Astrocyte (in vitro differentiated cells and primary cell): Measurements from ENCODE around the gene LRFN5. TPM values are rescaled to one million over a fixed set of nuclear protein-coding genes. Genes with fewer than 3 reads are reported as not detected.

ENCODE experiments used
- DNase-seq: peaks from one replicate; pipeline ENCODE4 v3.0.0-alpha.2; 2010; ENCODE audit warnings: low read depth
- FAIRE-seq: peaks from 2 replicates; lab custom pipeline; 2011; peaks lifted over from hg19 to GRCh38; lab: Jason Lieb, UNC
- H2AFZ ChIP-seq: 2 replicates; pipeline ENCODE4 v1.6.0; 2012; ENCODE audit warnings: low read depth, low read length, inconsistent platforms
- H3K27ac ChIP-seq: 2 replicates; pipeline ENCODE4 v1.5.1; 2011; ENCODE audit warnings: low read depth, low read length, inconsistent platforms
- H3K27me3 ChIP-seq: 2 replicates; pipeline ENCODE4 v1.6.0; 2011; ENCODE audit warnings: low read length, inconsistent platforms; ENCODE audit not compliant: insufficient read depth
- H3K36me3 ChIP-seq: 2 replicates; pipeline ENCODE4 v1.5.1; 2011; ENCODE audit warnings: low read length, inconsistent platforms; ENCODE audit not compliant: insufficient read depth
- H3K4me1 ChIP-seq: 2 replicates; pipeline ENCODE4 v1.5.1; 2011; ENCODE audit warnings: low read length, inconsistent platforms; ENCODE audit not compliant: insufficient read depth
- H3K4me2 ChIP-seq: 2 replicates; pipeline ENCODE4 v1.6.0; 2012; ENCODE audit warnings: low read length, inconsistent platforms
- H3K4me3 ChIP-seq: 2 replicates; pipeline ENCODE4 v1.5.1; 2011; ENCODE audit warnings: low read depth, mild to moderate bottlenecking, low read length, inconsistent platforms; ENCODE audit not compliant: insufficient read depth
- H3K79me2 ChIP-seq: 2 replicates; pipeline ENCODE4 v1.6.0; 2012; ENCODE audit warnings: mild to moderate bottlenecking, low read length, inconsistent platforms; ENCODE audit not compliant: insufficient read depth
- H3K9ac ChIP-seq: 2 replicates; pipeline ENCODE4 v1.6.0; 2012; ENCODE audit warnings: mild to moderate bottlenecking, low read length, inconsistent platforms
- H3K9me3 ChIP-seq: 2 replicates; pipeline ENCODE4 v1.5.1; 2012; ENCODE audit warnings: low read depth, mild to moderate bottlenecking, low read length, inconsistent platforms; ENCODE audit not compliant: insufficient read depth
- H4K20me1 ChIP-seq: 2 replicates; pipeline ENCODE4 v1.6.0; 2012; ENCODE audit warnings: low read length, inconsistent platforms; ENCODE audit not compliant: insufficient read depth
- H3K27ac Mint-ChIP-seq: one replicate; pipeline ENCODE4 v1.8.0; 2021; ENCODE audit warnings: mild to moderate bottlenecking, mixed read lengths; ENCODE audit not compliant: unreplicated experiment
- H3K27me3 Mint-ChIP-seq: one replicate; pipeline ENCODE4 v1.8.0; 2021; ENCODE audit warnings: low read depth, mixed read lengths; ENCODE audit not compliant: unreplicated experiment
- H3K36me3 Mint-ChIP-seq: one replicate; pipeline ENCODE4 v1.8.0; 2021; ENCODE audit warnings: low read depth, mixed read lengths; ENCODE audit not compliant: unreplicated experiment
- H3K4me1 Mint-ChIP-seq: one replicate; pipeline ENCODE4 v1.8.0; 2021; ENCODE audit warnings: low read depth, mixed read lengths; ENCODE audit not compliant: unreplicated experiment
- H3K4me3 Mint-ChIP-seq: one replicate; pipeline ENCODE4 v1.8.0; 2021; ENCODE audit warnings: mild to moderate bottlenecking, moderate library complexity, mixed read lengths; ENCODE audit not compliant: unreplicated experiment
- H3K9me3 Mint-ChIP-seq: one replicate; pipeline ENCODE4 v1.8.0; 2021; ENCODE audit warnings: mild to moderate bottlenecking, mixed read lengths; ENCODE audit not compliant: unreplicated experiment
- EZH2 ChIP-seq: IDR thresholded peaks from 2 replicates; pipeline ENCODE4 v1.6.1; 2012; ENCODE audit warnings: mild to moderate bottlenecking, low read length, inconsistent platforms; ENCODE audit not compliant: insufficient read depth
- total RNA-seq: library from RNA; stranded (reverse); gene quantifications from 2 replicates; pipeline ENCODE4 v1.2.1, GENCODE V29; 2021
- TF ChIP-seq, protein P1 (sequence below): IDR thresholded peaks from 2 replicates; pipeline ENCODE4 v1.5.1; 2011; ENCODE audit warnings: low read depth, mild to moderate bottlenecking, inconsistent platforms, low read length, moderate library complexity; ENCODE audit not compliant: insufficient read depth

LRFN5 gene
- total RNA-seq, 1 donor from 2014 or later: 1.5 TPM

DNA sequence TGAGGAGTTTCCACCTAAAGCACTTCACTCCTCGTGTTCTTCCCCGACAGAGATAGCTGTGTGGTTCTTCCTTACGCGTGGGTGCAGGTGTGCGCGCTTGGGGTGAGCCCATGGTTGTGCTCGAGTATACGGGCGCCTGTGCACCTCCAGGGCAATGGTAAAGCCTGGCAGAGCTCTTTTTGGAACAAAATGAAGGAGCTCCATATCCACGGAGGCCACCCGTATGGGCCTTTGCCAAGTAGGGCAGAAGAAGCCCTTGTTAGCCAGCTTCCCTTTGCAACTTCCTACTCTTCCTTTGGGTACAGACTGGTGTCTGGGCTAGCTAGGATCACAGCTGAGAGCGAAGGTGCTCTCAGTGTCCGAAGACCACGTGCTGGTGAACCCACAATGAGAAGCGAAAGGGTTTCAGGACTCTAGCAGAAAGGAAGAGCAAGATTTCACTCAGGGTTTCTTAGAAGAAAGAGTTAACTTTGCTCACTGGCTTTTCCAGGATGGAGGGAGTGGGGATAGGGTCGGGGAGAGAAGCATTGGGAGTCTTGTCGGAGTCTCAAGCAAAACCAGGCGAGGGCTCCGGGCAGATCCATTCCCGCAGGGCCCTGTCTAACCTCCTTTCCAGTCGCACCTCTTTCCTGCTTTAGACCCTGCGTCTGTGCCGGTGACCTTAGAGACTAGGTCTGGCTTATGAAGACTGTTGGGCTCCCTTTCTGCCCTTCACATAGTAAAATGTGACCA, 960 bp upstream of the LRFN5 start:
- Histone ChIP-seq H4K20me1 (no peaks in the 10 kb centered on the region), H3K9me3 (no peaks in the 10 kb centered on the region), H3K4me2 (peak overlapping the region; percentile 92), H3K4me3 (peak overlapping the region; percentile 94), H3K36me3 (no peaks in the 10 kb centered on the region), H2AFZ (peak overlapping the region; percentile 92), H3K79me2 (peaks cover 16% of the 10 kb centered on the region), H3K27ac (peak overlapping the region; percentile 73), H3K27me3 (peaks cover 22% of the 10 kb centered on the region), H3K9ac (peak overlapping the region; percentile 86), H3K4me1 (peaks cover 38% of the 10 kb centered on the region)
- no peak for TF ChIP-seq EZH2
- TF ChIP-seq, protein P1, sequence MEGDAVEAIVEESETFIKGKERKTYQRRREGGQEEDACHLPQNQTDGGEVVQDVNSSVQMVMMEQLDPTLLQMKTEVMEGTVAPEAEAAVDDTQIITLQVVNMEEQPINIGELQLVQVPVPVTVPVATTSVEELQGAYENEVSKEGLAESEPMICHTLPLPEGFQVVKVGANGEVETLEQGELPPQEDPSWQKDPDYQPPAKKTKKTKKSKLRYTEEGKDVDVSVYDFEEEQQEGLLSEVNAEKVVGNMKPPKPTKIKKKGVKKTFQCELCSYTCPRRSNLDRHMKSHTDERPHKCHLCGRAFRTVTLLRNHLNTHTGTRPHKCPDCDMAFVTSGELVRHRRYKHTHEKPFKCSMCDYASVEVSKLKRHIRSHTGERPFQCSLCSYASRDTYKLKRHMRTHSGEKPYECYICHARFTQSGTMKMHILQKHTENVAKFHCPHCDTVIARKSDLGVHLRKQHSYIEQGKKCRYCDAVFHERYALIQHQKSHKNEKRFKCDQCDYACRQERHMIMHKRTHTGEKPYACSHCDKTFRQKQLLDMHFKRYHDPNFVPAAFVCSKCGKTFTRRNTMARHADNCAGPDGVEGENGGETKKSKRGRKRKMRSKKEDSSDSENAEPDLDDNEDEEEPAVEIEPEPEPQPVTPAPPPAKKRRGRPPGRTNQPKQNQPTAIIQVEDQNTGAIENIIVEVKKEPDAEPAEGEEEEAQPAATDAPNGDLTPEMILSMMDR: no peak
- no peaks in the 10 kb centered on the region for H3K9me3 Mint-ChIP-seq
- DNase-seq: peak; percentile 55
- peak overlapping the region; percentile 88 for H3K4me3 Mint-ChIP-seq
- peaks cover 2% of the 10 kb centered on the region for H3K36me3 Mint-ChIP-seq
- peaks cover 31% of the 10 kb centered on the region for H3K27me3 Mint-ChIP-seq
- FAIRE-seq: no peak
- peak overlapping the region; percentile 24 for H3K27ac Mint-ChIP-seq
- peaks cover 5% of the 10 kb centered on the region for H3K4me1 Mint-ChIP-seq

- H3K9ac ChIP-seq: peak overlapping the region; percentile 86
- DNase-seq (no peak), FAIRE-seq (no peak)
- H3K27ac ChIP-seq: peak overlapping the region; percentile 73
- Mint-ChIP-seq H3K27me3 (peaks cover 33% of the 10 kb centered on the region), H3K4me3 (peak overlapping the region; percentile 88), H3K27ac (peak overlapping the region; percentile 24), H3K4me1 (peaks cover 5% of the 10 kb centered on the region), H3K9me3 (no peaks in the 10 kb centered on the region), H3K36me3 (peaks cover 2% of the 10 kb centered on the region)
- peaks cover 16% of the 10 kb centered on the region for H3K79me2 ChIP-seq
- H3K9me3 ChIP-seq: no peaks in the 10 kb centered on the region
- H3K27me3 ChIP-seq: peaks cover 22% of the 10 kb centered on the region
- peak overlapping the region; percentile 92 for H2AFZ ChIP-seq
- H3K4me1 ChIP-seq: peaks cover 38% of the 10 kb centered on the region
- H3K4me2 ChIP-seq: peak overlapping the region; percentile 92
- H4K20me1 ChIP-seq: no peaks in the 10 kb centered on the region
- H3K4me3 ChIP-seq: peak overlapping the region; percentile 94
- TF ChIP-seq EZH2: no peak
- TF ChIP-seq, protein P1: no peak
- H3K36me3 ChIP-seq: no peaks in the 10 kb centered on the region
Observed at GRCh38 chr14:41606282-41606531, 469 bp upstream of the LRFN5 start.

GRCh38 chr14:41607304-41607775, 664 bp downstream of the LRFN5 start:
- Histone ChIP-seq H3K36me3 (no peaks in the 10 kb centered on the region), H3K9me3 (no peaks in the 10 kb centered on the region), H3K4me2 (peak overlapping the region; percentile 92), H3K79me2 (peaks cover 16% of the 10 kb centered on the region), H2AFZ (peak overlapping the region; percentile 92), H3K4me1 (peaks cover 38% of the 10 kb centered on the region), H3K27ac (peak overlapping the region; percentile 11), H4K20me1 (no peaks in the 10 kb centered on the region), H3K9ac (peak overlapping the region; percentile 86), H3K4me3 (peak overlapping the region; percentile 94), H3K27me3 (peaks cover 22% of the 10 kb centered on the region)
- Mint-ChIP-seq H3K4me1 (peaks cover 5% of the 10 kb centered on the region), H3K27ac (no peak overlapping the region), H3K27me3 (peaks cover 33% of the 10 kb centered on the region), H3K9me3 (no peaks in the 10 kb centered on the region), H3K36me3 (peaks cover 2% of the 10 kb centered on the region), H3K4me3 (peak overlapping the region; percentile 87)
- FAIRE-seq (no peak), DNase-seq (peak; percentile 8)
- TF ChIP-seq EZH2: no peak
- TF ChIP-seq, protein P1: no peak
